ENCODE data around the gene UBE2E2. TPM values are rescaled to one million over a fixed set of nuclear protein-coding genes. Genes with fewer than 3 reads are reported as not detected.

Gene UBE2E2
- total RNA-seq, 1 donor from 2014 or later = 61.3 TPM

- Histone ChIP-seq H3K4me3 (ENCODE audit: low read depth, low read length) (no peak overlapping the region), H3K36me3 (ENCODE audit: control insufficient read depth, insufficient read depth, low read length) (no peaks in the 10 kb centered on the region), H3K27me3 (ENCODE audit: control insufficient read depth, insufficient read depth, low read length) (no peaks in the 10 kb centered on the region)
- no peak for FAIRE-seq
- DNase-seq (ENCODE audit: low read depth) = no peak
- no peak for TF ChIP-seq CTCF (IDR thresholded peaks at IDR 0.05; ENCODE audit: insufficient read depth, low read length, severe bottlenecking)
These were observed 69.0 kb downstream of the UBE2E2 start for GRCh38 chr3:23271876-23272741.

- no peak for DNase-seq (ENCODE audit: low read depth)
- TF ChIP-seq CTCF (IDR thresholded peaks at IDR 0.05; ENCODE audit: insufficient read depth, low read length, severe bottlenecking) = no peak
- Histone ChIP-seq H3K36me3 (ENCODE audit: control insufficient read depth, insufficient read depth, low read length) (no peaks in the 10 kb centered on the region), H3K4me3 (ENCODE audit: low read depth, low read length) (no peak overlapping the region), H3K27me3 (ENCODE audit: control insufficient read depth, insufficient read depth, low read length) (no peaks in the 10 kb centered on the region)
- no peak for FAIRE-seq
These were observed 69.7 kb downstream of the UBE2E2 start for GRCh38 chr3:23272820-23273219.

- no peak overlapping the region for H3K4me3 ChIP-seq (ENCODE audit: low read depth, low read length)
- H3K27me3 ChIP-seq (ENCODE audit: control insufficient read depth, insufficient read depth, low read length) = no peaks in the 10 kb centered on the region
- no peak for DNase-seq (ENCODE audit: low read depth)
- FAIRE-seq = no peak
- TF ChIP-seq CTCF (IDR thresholded peaks at IDR 0.05; ENCODE audit: insufficient read depth, low read length, severe bottlenecking) = no peak
- H3K36me3 ChIP-seq (ENCODE audit: control insufficient read depth, insufficient read depth, low read length) = no peaks in the 10 kb centered on the region
These were observed 71.9 kb downstream of the UBE2E2 start for GRCh38 chr3:23275061-23275460.

GRCh38 chr3:23275814-23276213 lies 72.7 kb downstream of the UBE2E2 start:
- FAIRE-seq (no peak), DNase-seq (ENCODE audit: low read depth) (no peak)
- Histone ChIP-seq H3K4me3 (ENCODE audit: low read depth, low read length) (no peak overlapping the region), H3K27me3 (ENCODE audit: control insufficient read depth, insufficient read depth, low read length) (no peaks in the 10 kb centered on the region), H3K36me3 (ENCODE audit: control insufficient read depth, insufficient read depth, low read length) (no peaks in the 10 kb centered on the region)
- no peak for TF ChIP-seq CTCF (IDR thresholded peaks at IDR 0.05; ENCODE audit: insufficient read depth, low read length, severe bottlenecking)

- DNase-seq (ENCODE audit: low read depth) (no peak), FAIRE-seq (no peak)
- TF ChIP-seq CTCF (IDR thresholded peaks at IDR 0.05; ENCODE audit: insufficient read depth, low read length, severe bottlenecking) = no peak
- H3K36me3 ChIP-seq (ENCODE audit: control insufficient read depth, insufficient read depth, low read length) = no peaks in the 10 kb centered on the region
- H3K4me3 ChIP-seq (ENCODE audit: low read depth, low read length) = no peak overlapping the region
- H3K27me3 ChIP-seq (ENCODE audit: control insufficient read depth, insufficient read depth, low read length) = no peaks in the 10 kb centered on the region
These were observed 74.0 kb downstream of the UBE2E2 start for GRCh38 chr3:23276913-23277658.
